Head of caudate nucleus (tissue), 42 donors: ENCODE results near the gene FAM107B.

Experiments used
- DNase-seq, 42 donors: peaks; one replicate each; pipeline versions ENCODE4 v3.0.0 to v3.0.0-alpha.2; 2020 to 2021; ENCODE audit warnings: mixed read lengths in 7 of 42
- intact Hi-C: fragments of 100-400 bp; cut with DNase I; formaldehyde crosslinking; loops from one replicate; pipeline ENCODE4 v1.15.0; 2022

The FAM107B gene

GRCh38 chr10:14476006-14476405 is 298.7 kb downstream of the FAM107B start:
- no peak for DNase-seq
- intact Hi-C loops: loop anchor here (5.0 to 10.0 kb wide), 3 partner anchors 89 to 691 kb away; no protein-coding TSS in a partner anchor

DNA sequence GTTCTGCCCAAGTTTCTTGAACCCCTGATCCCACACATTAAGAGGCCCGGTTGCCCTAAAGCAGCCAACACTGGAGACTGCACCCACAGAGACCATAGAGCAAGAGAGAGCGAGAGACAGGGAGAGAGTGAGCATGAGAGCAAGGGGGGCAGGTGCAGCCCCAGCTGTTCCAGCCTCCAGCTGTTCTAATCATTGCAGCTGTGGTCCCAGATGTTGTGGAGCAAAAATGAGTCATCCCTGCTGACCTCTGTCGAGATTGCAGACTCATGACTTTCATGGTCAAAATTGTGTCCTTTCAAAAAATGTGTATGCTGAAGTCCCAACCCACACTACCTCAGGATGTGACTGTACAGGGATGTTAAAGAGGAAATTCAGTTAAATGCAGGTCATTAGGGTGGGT is 300.0 kb downstream of the FAM107B start:
- intact Hi-C loops: loop anchor here (5.0 to 10.0 kb wide), 3 partner anchors 87 to 690 kb away; no protein-coding TSS in a partner anchor
- no peak for DNase-seq

DNA sequence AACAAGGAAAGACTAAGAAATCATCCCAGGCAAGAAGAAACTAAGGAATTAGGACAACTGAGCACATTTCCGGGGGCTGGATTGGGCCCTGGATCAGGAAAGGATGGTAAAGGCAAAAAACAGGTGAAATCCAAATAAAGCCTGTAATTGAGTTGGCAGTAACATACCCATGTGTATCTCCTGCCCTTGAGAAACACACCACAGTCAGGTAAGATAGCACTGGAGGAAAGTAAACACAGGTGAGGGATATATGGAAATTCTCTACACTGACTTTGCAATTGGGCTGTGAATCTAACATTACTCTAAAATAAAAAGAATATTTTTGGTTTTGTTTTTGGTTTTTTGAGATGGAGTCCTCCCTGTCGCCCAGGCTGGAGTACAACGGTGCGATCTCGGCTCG is 303.8 kb downstream of the FAM107B start:
- no peak for DNase-seq
- intact Hi-C loops: loop anchor here (10.0 kb wide), 1 partner anchor 686 kb away; no protein-coding TSS in a partner anchor

GRCh38 chr10:14468726-14469125 is 306.0 kb downstream of the FAM107B start:
- no peak for DNase-seq
- intact Hi-C loops: no loop called here
